Psoas muscle (tissue), 8 donors: ENCODE results near the gene HLF. TPM values are rescaled to one million over a fixed set of nuclear protein-coding genes. Genes with fewer than 3 reads are reported as not detected.

Experiments
- ATAC-seq, 4 donors: fragments of 200-7000 bp; cut with Tn5 transposase; one replicate each; pipeline ENCODE4 v1.9.1; 2020; ENCODE audit warnings: moderate library complexity in 3 of 4, mild to moderate bottlenecking in 2 of 4
- DNase-seq, 2 donors: peaks; one replicate each; pipeline ENCODE4 v3.0.0-alpha.2; 2020
- H3K27ac ChIP-seq: fragments of 200-600 bp; one replicate; pipeline ENCODE4 v1.8.0; 2022
- H3K27me3 ChIP-seq, 3 donors: fragments of 200-600 bp in 1 of 3; one replicate each; pipeline versions ENCODE4 v1.6.1 to v1.8.0; 2013 to 2022; ENCODE audit warnings: low read length in 2 of 3, mild to moderate bottlenecking in 2 of 3, moderate library complexity in 1 of 3; ENCODE audit not compliant: insufficient read depth in 3 of 3
- H3K36me3 ChIP-seq, 2 donors: fragments of 200-600 bp in 1 of 2; one replicate each; pipeline versions ENCODE4 v1.6.1 to v1.8.0; 2013 to 2022; ENCODE audit warnings: low read depth in 1 of 2, mild to moderate bottlenecking in 1 of 2, moderate library complexity in 1 of 2; ENCODE audit not compliant: insufficient read depth in 1 of 2
- H3K4me1 ChIP-seq: fragments of 200-600 bp; one replicate; pipeline ENCODE4 v1.8.0; 2022
- H3K4me3 ChIP-seq: fragments of 200-600 bp; one replicate; pipeline ENCODE4 v1.8.0; 2022; ENCODE audit warnings: mild to moderate bottlenecking
- H3K9me3 ChIP-seq: fragments of 200-600 bp; one replicate; pipeline ENCODE4 v1.8.0; 2022
- CTCF ChIP-seq: fragments of 200-600 bp; IDR thresholded peaks from one replicate; pipeline ENCODE4 v1.8.0; 2022; ENCODE audit warnings: antibody characterized with exemption
- WGBS, 3 donors: extraction: QIAGEN DNeasy Blood & Tissue Kit; methylation state at CpG; one replicate each; pipeline versions ENCODE4 v1.1.6 to v1.1.7; 2013; 5-methylcytosine and 5-hydroxymethylcytosine counted together
- intact Hi-C, 2 donors: fragments of 100-400 bp; cut with DNase I; formaldehyde crosslinking; loops; one replicate each; pipeline versions ENCODE4 v1.11.0 to v1.14.2; 2022
- polyA plus RNA-seq, 3 donors: library from polyadenylated mRNA; stranded (reverse); fragments of 200-250 nt; gene quantifications; one replicate each; pipeline ENCODE4 v1.2.3, GENCODE V29; 2013
- total RNA-seq, 4 donors: library from RNA; stranded (reverse); fragmentation: NEBNext Ultra II Directional in 2 of 4; extraction: Animal tissue kit (Norgen Biotek cat#: 25700) in 2 of 4; gene quantifications; one replicate each; pipeline versions ENCODE4 v1.2.1 to v1.2.4, GENCODE V29; 2021 to 2023
- donor health status: healthy with polysubstance abuse.
- donor health status: DM: no; HTN: no; CAD: no; lungs with moderate emphysema.
- donor health status: Bipolar disorder and iron deficiency.
- donor health status: healthy.
- donor health status: DM: yes; HTN: yes; CAD: no.
- donor health status: DM: no; HTN: no; CAD: no.
- donor health status: DM: no; HTN: no; CAD: no.
- donor health status: DM: yes; HTN: yes; CAD: no.

Gene HLF
- total and polyA plus RNA-seq, 7 donors, result 0.59 to 5.0 (median 3.7) TPM

GRCh38 chr17:55229276-55229675, 35.5 kb upstream of the HLF start:
- H3K27ac ChIP-seq, result no peak overlapping the region
- H3K9me3 ChIP-seq, result no peaks in the 10 kb centered on the region
- H3K27me3 ChIP-seq, result no peaks in the 10 kb centered on the region
- TF ChIP-seq CTCF, result no peak
- DNase-seq, result no peak
- intact Hi-C loops, result no loop called here
- WGBS, 3 donors, result 55 to 66% (median 57%) methylated on average over 2 of the region's 2 CpGs
- H3K4me3 ChIP-seq, result no peak overlapping the region
- H3K4me1 ChIP-seq, result no peaks in the 10 kb centered on the region
- ATAC-seq, result no peak
- H3K36me3 ChIP-seq, result no peaks in the 10 kb centered on the region

- H3K27ac ChIP-seq, result no peak overlapping the region
- no peaks in the 10 kb centered on the region for H3K36me3 ChIP-seq
- 89 to 94% (median 94%) methylated on average over 1 of the region's 1 CpG for WGBS, 3 donors
- no peak for TF ChIP-seq CTCF
- H3K9me3 ChIP-seq, result no peaks in the 10 kb centered on the region
- ATAC-seq (no peak), DNase-seq (no peak)
- no peaks in the 10 kb centered on the region for H3K27me3 ChIP-seq
- intact Hi-C loops, result no loop called here
- H3K4me3 ChIP-seq, result no peak overlapping the region
- H3K4me1 ChIP-seq, result no peaks in the 10 kb centered on the region
Observed at GRCh38 chr17:55230716-55231115, 34.0 kb upstream of the HLF start.

- no peak for TF ChIP-seq CTCF
- no peaks in the 10 kb centered on the region for H3K36me3 ChIP-seq
- no peak overlapping the region for H3K4me3 ChIP-seq
- peaks cover 1% of the 10 kb centered on the region for H3K4me1 ChIP-seq
- H3K27me3 ChIP-seq, result no peaks in the 10 kb centered on the region
- DNase-seq (no peak), ATAC-seq (no peak)
- intact Hi-C loops, result no loop called here
- WGBS, 3 donors, result 89 to 96% (median 91%) methylated on average over 3 of the region's 3 CpGs
- H3K9me3 ChIP-seq, result no peaks in the 10 kb centered on the region
- no peak overlapping the region for H3K27ac ChIP-seq
Observed at GRCh38 chr17:55233840-55234239, 30.9 kb upstream of the HLF start.

- Histone ChIP-seq H3K27ac (no peak overlapping the region), H3K27me3 (no peaks in the 10 kb centered on the region), H3K4me1 (peaks cover 6% of the 10 kb centered on the region), H3K36me3 (no peaks in the 10 kb centered on the region), H3K9me3 (no peaks in the 10 kb centered on the region), H3K4me3 (no peak overlapping the region)
- intact Hi-C loops, result loop anchor here in 1 of 2 donors (5.0 kb wide), 1 partner anchor 61 kb away; no protein-coding TSS in a partner anchor
- DNase-seq (no peak), ATAC-seq (no peak)
- no peak for TF ChIP-seq CTCF
- 74 to 86% (median 85%) methylated on average over 2 of the region's 2 CpGs for WGBS, 3 donors
Observed at GRCh38 chr17:55236316-55236715, 28.4 kb upstream of the HLF start.

GRCh38 chr17:55237268-55237667, 27.5 kb upstream of the HLF start:
- no peak for TF ChIP-seq CTCF
- Histone ChIP-seq H3K36me3 (no peaks in the 10 kb centered on the region), H3K9me3 (no peaks in the 10 kb centered on the region), H3K4me1 (peaks cover 6% of the 10 kb centered on the region), H3K27me3 (peaks cover 0 to 2% (median 0%) of the 10 kb centered on the region in 3 donors), H3K27ac (no peak overlapping the region), H3K4me3 (no peak overlapping the region)
- WGBS, 3 donors, result 59 to 61% (median 59%) methylated on average over 6 of the region's 6 CpGs
- intact Hi-C loops, result loop anchor here in 1 of 2 donors (5.0 kb wide), 1 partner anchor 60 kb away; no protein-coding TSS in a partner anchor
- DNase-seq (no peak), ATAC-seq (no peak)
